ENCODE measurements around the gene ZNF182.

DNA sequence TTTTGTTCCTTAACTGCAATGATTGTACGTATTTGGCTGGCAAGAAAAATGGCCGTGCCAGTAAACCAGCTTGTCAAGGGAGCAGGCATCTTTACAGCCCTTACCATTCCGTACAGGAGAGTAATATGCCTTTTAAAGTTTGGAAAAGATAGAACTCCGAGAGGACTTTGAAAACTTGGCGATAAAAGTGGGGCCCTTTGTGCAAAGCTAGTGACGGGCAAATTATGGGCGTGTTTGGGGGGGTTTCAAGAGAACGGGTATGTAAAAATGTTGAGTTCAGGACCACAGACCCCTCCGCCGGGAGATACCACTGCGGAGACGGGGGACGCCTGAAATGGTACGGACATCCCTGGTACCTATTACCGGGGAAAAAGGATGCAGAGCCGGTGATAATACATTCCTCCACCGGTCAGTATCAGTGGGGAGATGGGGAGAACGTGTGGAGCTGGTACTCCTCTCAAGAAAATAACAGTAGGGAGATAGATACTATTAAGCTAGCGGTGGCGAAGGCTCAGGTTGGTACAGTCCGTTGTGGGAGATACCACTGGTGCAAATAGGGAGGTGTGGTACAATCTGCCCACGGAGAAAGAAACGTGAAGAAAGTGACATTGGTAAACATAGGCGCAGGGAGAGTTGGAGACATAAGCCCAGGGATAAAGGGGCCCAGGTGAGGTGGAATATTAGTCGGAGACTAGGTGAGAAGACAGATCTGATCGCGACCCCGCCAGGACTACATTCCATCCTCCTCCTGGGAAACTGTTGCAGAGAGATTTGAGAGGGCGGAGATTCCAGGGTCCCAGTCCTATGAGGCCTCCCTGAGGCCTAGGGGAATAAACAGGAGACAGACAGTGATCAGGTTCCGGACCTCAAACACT, 17.5 kb upstream of the ZNF182 start:
- TF ChIP-seq, protein P1, sequence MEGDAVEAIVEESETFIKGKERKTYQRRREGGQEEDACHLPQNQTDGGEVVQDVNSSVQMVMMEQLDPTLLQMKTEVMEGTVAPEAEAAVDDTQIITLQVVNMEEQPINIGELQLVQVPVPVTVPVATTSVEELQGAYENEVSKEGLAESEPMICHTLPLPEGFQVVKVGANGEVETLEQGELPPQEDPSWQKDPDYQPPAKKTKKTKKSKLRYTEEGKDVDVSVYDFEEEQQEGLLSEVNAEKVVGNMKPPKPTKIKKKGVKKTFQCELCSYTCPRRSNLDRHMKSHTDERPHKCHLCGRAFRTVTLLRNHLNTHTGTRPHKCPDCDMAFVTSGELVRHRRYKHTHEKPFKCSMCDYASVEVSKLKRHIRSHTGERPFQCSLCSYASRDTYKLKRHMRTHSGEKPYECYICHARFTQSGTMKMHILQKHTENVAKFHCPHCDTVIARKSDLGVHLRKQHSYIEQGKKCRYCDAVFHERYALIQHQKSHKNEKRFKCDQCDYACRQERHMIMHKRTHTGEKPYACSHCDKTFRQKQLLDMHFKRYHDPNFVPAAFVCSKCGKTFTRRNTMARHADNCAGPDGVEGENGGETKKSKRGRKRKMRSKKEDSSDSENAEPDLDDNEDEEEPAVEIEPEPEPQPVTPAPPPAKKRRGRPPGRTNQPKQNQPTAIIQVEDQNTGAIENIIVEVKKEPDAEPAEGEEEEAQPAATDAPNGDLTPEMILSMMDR (IDR thresholded peaks at IDR 0.05) = no peak
- no peak for TF ChIP-seq POLR2A (IDR thresholded peaks at IDR 0.05)
- TF ChIP-seq POLR2AphosphoS5 (IDR thresholded peaks at IDR 0.05) = peak in 1 of 4 donors; percentile 19
- TF ChIP-seq EP300 (IDR thresholded peaks at IDR 0.05) = no peak
